GM12891 (cell line): ENCODE results near the gene AGXT2. TPM values are rescaled to one million over a fixed set of nuclear protein-coding genes. Genes with fewer than 3 reads are reported as not detected.
A peak's percentile ranks its signal among the peaks of the same experiment; 100 is the strongest.

Source experiments
- DNase-seq: peaks from one replicate; pipeline ENCODE4 v3.0.0; 2011; ENCODE audit warnings: low spot score; ENCODE audit not compliant: insufficient read length
- FAIRE-seq: peaks from 2 replicates; lab custom pipeline; 2011; peaks lifted over from hg19 to GRCh38; lab: Jason Lieb, UNC
- PAX5 ChIP-seq: IDR thresholded peaks from 2 replicates; pipeline ENCODE4 v1.6.1; 2011; ENCODE audit warnings: low read length, moderate library complexity, mild to moderate bottlenecking; ENCODE audit not compliant: insufficient read depth, severe bottlenecking
- POLR2A ChIP-seq: IDR thresholded peaks from 2 replicates; pipeline ENCODE4 v1.6.1; 2011; ENCODE audit warnings: low read depth, low read length, control low read depth
- POLR2AphosphoS5 ChIP-seq: IDR thresholded peaks from 2 replicates; pipeline ENCODE4 v1.6.1; 2011; ENCODE audit warnings: low read depth, low read length, control low read depth
- POU2F2 ChIP-seq: IDR thresholded peaks from 2 replicates; pipeline ENCODE4 v1.6.1; 2011; ENCODE audit warnings: low read depth, mild to moderate bottlenecking, control low read depth, low read length, moderate library complexity
- SPI1 ChIP-seq: IDR thresholded peaks from 2 replicates; pipeline ENCODE4 v1.6.1; 2011; ENCODE audit warnings: low read depth, low read length, control low read depth
- TAF1 ChIP-seq: IDR thresholded peaks from 2 replicates; pipeline ENCODE4 v1.6.1; 2011; ENCODE audit warnings: low read depth, low read length, control low read depth
- polyA plus RNA-seq: library from polyadenylated mRNA; unstranded; fragments of >200 nt; gene quantifications from one replicate; pipeline ENCODE4 v1.2.1, GENCODE V29; 2012; ENCODE audit warnings: low read depth, missing spikeins, inconsistent platforms; ENCODE audit not compliant: missing spikeins

Gene AGXT2
- not detected for polyA plus RNA-seq

- FAIRE-seq (no peak), DNase-seq (no peak)
- no peak for TF ChIP-seq TAF1
- no peak for TF ChIP-seq POU2F2
- TF ChIP-seq POLR2AphosphoS5, result no peak
- no peak for TF ChIP-seq PAX5
- no peak for TF ChIP-seq SPI1
- no peak for TF ChIP-seq POLR2A
Measured at GRCh38 chr5:35047785-35048404, at the start of gene AGXT2. Gene AGXT2, minus strand, starts transcription at chr5:35047949. Its CDS starts 57 bp downstream, at chr5:35047892.

GRCh38 chr5:35096932-35097331, 49.2 kb upstream of the AGXT2 start:
- no peak for FAIRE-seq
- DNase-seq, result no peak
- TF ChIP-seq POU2F2 (no peak), POLR2AphosphoS5 (no peak), SPI1 (no peak), POLR2A (no peak), PAX5 (no peak)

- TF ChIP-seq POU2F2, result no peak
- TF ChIP-seq POLR2AphosphoS5, result no peak
- TF ChIP-seq TAF1, result no peak
- no peak for TF ChIP-seq POLR2A
- TF ChIP-seq SPI1, result no peak
- TF ChIP-seq PAX5, result no peak
- no peak for DNase-seq
- FAIRE-seq, result no peak
Measured at GRCh38 chr5:35096216-35096615, 48.5 kb upstream of the AGXT2 start.

- no peak for TF ChIP-seq PAX5
- TF ChIP-seq POLR2A, result no peak
- no peak for FAIRE-seq
Measured at GRCh38 chr5:35095366-35095765, 47.6 kb upstream of the AGXT2 start.

GRCh38 chr5:35094948-35095347, 47.2 kb upstream of the AGXT2 start:
- FAIRE-seq (no peak), DNase-seq (no peak)
- TF ChIP-seq POLR2A, result no peak
- TF ChIP-seq TAF1, result no peak
- no peak for TF ChIP-seq PAX5
- TF ChIP-seq POLR2AphosphoS5, result no peak
- TF ChIP-seq POU2F2, result no peak

More at GRCh38 chr5:35095366-35095765, 47.6 kb upstream of the AGXT2 start:
- no peak for DNase-seq

- no peak for DNase-seq
- no peak for FAIRE-seq
- TF ChIP-seq POLR2A (no peak), TAF1 (no peak), POLR2AphosphoS5 (no peak)
Measured at GRCh38 chr5:35092703-35093102, 45.0 kb upstream of the AGXT2 start.

- no peak for TF ChIP-seq POLR2A
- DNase-seq (no peak), FAIRE-seq (no peak)
Measured at GRCh38 chr5:35091704-35092103, 44.0 kb upstream of the AGXT2 start.

- TF ChIP-seq PAX5, result no peak
- FAIRE-seq, result peak; percentile 65
- DNase-seq, result peak; percentile 29
Measured at GRCh38 chr5:35089334-35090314, 41.9 kb upstream of the AGXT2 start.

- no peak for FAIRE-seq
- DNase-seq, result no peak
- no peak for TF ChIP-seq POLR2AphosphoS5
- TF ChIP-seq TAF1, result no peak
- TF ChIP-seq POLR2A, result no peak
- TF ChIP-seq SPI1, result no peak
- no peak for TF ChIP-seq POU2F2
- TF ChIP-seq PAX5, result no peak
Measured at GRCh38 chr5:35087991-35088390, 40.2 kb upstream of the AGXT2 start.

- DNase-seq (no peak), FAIRE-seq (no peak)
- TF ChIP-seq POU2F2, result no peak
- TF ChIP-seq POLR2AphosphoS5, result no peak
- no peak for TF ChIP-seq PAX5
- TF ChIP-seq POLR2A, result no peak
- TF ChIP-seq SPI1, result no peak
- no peak for TF ChIP-seq TAF1
Measured at GRCh38 chr5:35083150-35083549, 35.4 kb upstream of the AGXT2 start.
